Body of pancreas (tissue), 4 donors: Measurements from ENCODE around the gene FIBIN. TPM values are rescaled to one million over a fixed set of nuclear protein-coding genes. Genes with fewer than 3 reads are reported as not detected.
"Not testable (repeated sequence)": the region's sequence is repeated elsewhere in the genome, so short reads cannot be mapped to it uniquely, and the experiment has no call there.

Source experiments
- ATAC-seq: fragments of 150-250 bp; one replicate; pipeline ENCODE4 v1.9.1; 2016
- DNase-seq, 4 donors: peaks; one replicate each; pipeline ENCODE4 v3.0.0-alpha.2; 2019
- H3K27ac ChIP-seq, 4 donors: fragments of 200-600 bp; sonication (generic); 1 replicate in 3 of 4; 2 replicates in 1 of 4; pipeline versions ENCODE4 v1.5.1 to v1.6.1; 2016 to 2019; ENCODE audit warnings: mild to moderate bottlenecking in 1 of 4, mixed read lengths in 1 of 4, moderate library complexity in 1 of 4
- H3K27me3 ChIP-seq, 2 donors: fragments of 200-600 bp; sonication (generic); one replicate each; pipeline ENCODE4 v1.6.0; 2016; ENCODE audit warnings: mild to moderate bottlenecking in 1 of 2
- H3K36me3 ChIP-seq, 2 donors: fragments of 200-600 bp; sonication (generic); replicated peaks in 1 of 2; 2 replicates each; pipeline ENCODE4 v1.5.1; 2016; ENCODE audit warnings: low read depth in 2 of 2; ENCODE audit not compliant: insufficient read depth in 1 of 2
- H3K4me1 ChIP-seq: fragments of 200-600 bp; sonication (generic); one replicate; pipeline ENCODE4 v1.6.0; 2016
- H3K4me3 ChIP-seq, 2 donors: fragments of 200-600 bp; sonication (generic); 1 replicate in 1 of 2; 2 replicates in 1 of 2; pipeline ENCODE4 v1.5.1; 2016 to 2019
- H3K9me3 ChIP-seq, 3 donors: fragments of 200-600 bp; sonication (generic); 1 replicate in 2 of 3; 2 replicates in 1 of 3; pipeline ENCODE4 v1.5.1; 2016
- CTCF ChIP-seq, 7 experiments: fragments of 450-650 bp in 4 of 7; fragments of 200-600 bp in 3 of 7; sonication (generic) in 3 of 7; IDR thresholded peaks; one replicate each; pipeline ENCODE4 v1.5.1; 2016 to 2019; ENCODE audit warnings: antibody characterized with exemption in 7 of 7
- POLR2A ChIP-seq, 3 donors: fragments of 450-650 bp; IDR thresholded peaks; one replicate each; pipeline ENCODE4 v1.6.1; 2016; ENCODE audit warnings: antibody characterized with exemption in 3 of 3, mild to moderate bottlenecking in 2 of 3
- WGBS, 2 donors: methylation state at CpG; one replicate each; pipeline ENCODE4 v1.1.5; 2017; 5-methylcytosine and 5-hydroxymethylcytosine counted together
- intact Hi-C: fragments of 100-400 bp; cut with DNase I; formaldehyde crosslinking; loops from one replicate; pipeline ENCODE4 v1.15.1; 2023
- total RNA-seq, 2 donors: library from RNA; depleted of rRNA; stranded (reverse); fragments of >200 nt; gene quantifications; one replicate each; pipeline ENCODE4 v1.1.0, GENCODE V29; 2016

Gene FIBIN
- total RNA-seq, 2 donors from 2014 or later = 9.6 to 10.5 TPM

GRCh38 chr11:26974069-26974783 is 19.7 kb upstream of the FIBIN start:
- 66 to 70% methylated on average over 3 of the region's 3 CpGs for WGBS, 2 donors
- ATAC-seq = no peak
- DNase-seq = no peak
- peaks cover 4% of the 10 kb centered on the region for H3K4me1 ChIP-seq
- H3K9me3 ChIP-seq = no peaks in the 10 kb centered on the region
- H3K36me3 ChIP-seq = no peaks in the 10 kb centered on the region
- intact Hi-C loops = no loop called here
- TF ChIP-seq POLR2A (IDR thresholded peaks at IDR 0.05) (no peak), CTCF (IDR thresholded peaks at IDR 0.05) (no peak)
- H3K27ac ChIP-seq = no peak overlapping the region
- no peak overlapping the region for H3K4me3 ChIP-seq
- H3K27me3 ChIP-seq = no peaks in the 10 kb centered on the region

GRCh38 chr11:26974996-26975395 is 18.9 kb upstream of the FIBIN start:
- no peak for DNase-seq
- no peak overlapping the region for H3K27ac ChIP-seq
- intact Hi-C loops = no loop called here

GRCh38 chr11:26976389-26976788 is 17.5 kb upstream of the FIBIN start:
- WGBS, 2 donors = 48 to 66% methylated on average over 5 of the region's 5 CpGs

More at GRCh38 chr11:26974996-26975395, 18.9 kb upstream of the FIBIN start:
- no peaks in the 10 kb centered on the region for H3K9me3 ChIP-seq
- no peak for ATAC-seq
- WGBS, 2 donors = 48 to 51% methylated on average over 2 of the region's 2 CpGs
- TF ChIP-seq CTCF (IDR thresholded peaks at IDR 0.05) = no peak
- no peak for TF ChIP-seq POLR2A (IDR thresholded peaks at IDR 0.05)
- H3K36me3 ChIP-seq = no peaks in the 10 kb centered on the region
- no peaks in the 10 kb centered on the region for H3K27me3 ChIP-seq
- no peak overlapping the region for H3K4me3 ChIP-seq
- H3K4me1 ChIP-seq = peaks cover 4% of the 10 kb centered on the region

GRCh38 chr11:26977209-26977608 is 16.7 kb upstream of the FIBIN start:
- intact Hi-C loops, ATAC-seq, H3K27ac ChIP-seq, H3K4me3 ChIP-seq, H3K4me1 ChIP-seq, H3K9me3 ChIP-seq, H3K27me3 ChIP-seq, DNase-seq, H3K36me3 ChIP-seq: not testable (repeated sequence)
- WGBS, 2 donors = 80 to 82% methylated on average over 14 to 15 of the region's 15 CpGs

More at GRCh38 chr11:26976389-26976788, 17.5 kb upstream of the FIBIN start:
- no peak for TF ChIP-seq CTCF (IDR thresholded peaks at IDR 0.05)
- no peak for TF ChIP-seq POLR2A (IDR thresholded peaks at IDR 0.05)
- ATAC-seq (no peak), DNase-seq (no peak)
- peaks cover 4% of the 10 kb centered on the region for H3K4me1 ChIP-seq
- H3K9me3 ChIP-seq = no peaks in the 10 kb centered on the region
- no peaks in the 10 kb centered on the region for H3K36me3 ChIP-seq
- H3K27ac ChIP-seq = no peak overlapping the region
- H3K4me3 ChIP-seq = no peak overlapping the region
- intact Hi-C loops = no loop called here
- H3K27me3 ChIP-seq = no peaks in the 10 kb centered on the region

GRCh38 chr11:26983645-26984044 is 10.3 kb upstream of the FIBIN start:
- Histone ChIP-seq H3K27ac (no peak overlapping the region), H3K9me3 (no peaks in the 10 kb centered on the region), H3K4me3 (no peak overlapping the region), H3K36me3 (no peaks in the 10 kb centered on the region), H3K27me3 (no peaks in the 10 kb centered on the region), H3K4me1 (no peaks in the 10 kb centered on the region)
- DNase-seq (no peak), ATAC-seq (no peak)
- TF ChIP-seq POLR2A (IDR thresholded peaks at IDR 0.05) = no peak
- WGBS, 2 donors = 55 to 62% methylated on average over 6 of the region's 6 CpGs
- intact Hi-C loops = no loop called here

GRCh38 chr11:26985470-26985869 is 8.4 kb upstream of the FIBIN start:
- intact Hi-C loops = no loop called here
- H3K27ac ChIP-seq = no peak overlapping the region
- 36 to 52% methylated on average over 1 of the region's 1 CpG for WGBS, 2 donors

More at GRCh38 chr11:26985470-26985869, 8.4 kb upstream of the FIBIN start:
- Histone ChIP-seq H3K4me3 (no peak overlapping the region), H3K9me3 (no peaks in the 10 kb centered on the region), H3K27me3 (no peaks in the 10 kb centered on the region), H3K36me3 (no peaks in the 10 kb centered on the region), H3K4me1 (no peaks in the 10 kb centered on the region)
- TF ChIP-seq POLR2A (IDR thresholded peaks at IDR 0.05) = no peak
- no peak for TF ChIP-seq CTCF (IDR thresholded peaks at IDR 0.05)
- no peak for ATAC-seq
- DNase-seq = no peak
